Omental fat pad (tissue), 4 donors: Measurements from ENCODE around the gene P3H3. TPM values are rescaled to one million over a fixed set of nuclear protein-coding genes. Genes with fewer than 3 reads are reported as not detected.
"Not testable (repeated sequence)": the region's sequence is repeated elsewhere in the genome, so short reads cannot be mapped to it uniquely, and the experiment has no call there.

Experiments used
- ATAC-seq: fragments of 150-250 bp; one replicate; pipeline ENCODE4 v1.9.1; 2016; ENCODE audit warnings: mild to moderate bottlenecking, moderate library complexity; ENCODE audit not compliant: low FRiP score
- DNase-seq: peaks from one replicate; pipeline ENCODE4 v3.0.0-alpha.2; 2019; ENCODE audit warnings: low spot score
- CTCF ChIP-seq, 3 donors: fragments of 450-650 bp; IDR thresholded peaks; one replicate each; pipeline ENCODE4 v1.5.1; 2016 to 2017; ENCODE audit warnings: antibody characterized with exemption in 3 of 3, mild to moderate bottlenecking in 3 of 3, moderate library complexity in 2 of 3
- total RNA-seq, 4 donors: library from RNA; depleted of rRNA; stranded (reverse); fragments of >200 nt; gene quantifications; one replicate each; pipeline ENCODE4 v1.1.0, GENCODE V29; 2016

The P3H3 gene
- total RNA-seq, 4 donors from 2014 or later, result 5.4 to 13.6 (median 10.0) TPM

DNA sequence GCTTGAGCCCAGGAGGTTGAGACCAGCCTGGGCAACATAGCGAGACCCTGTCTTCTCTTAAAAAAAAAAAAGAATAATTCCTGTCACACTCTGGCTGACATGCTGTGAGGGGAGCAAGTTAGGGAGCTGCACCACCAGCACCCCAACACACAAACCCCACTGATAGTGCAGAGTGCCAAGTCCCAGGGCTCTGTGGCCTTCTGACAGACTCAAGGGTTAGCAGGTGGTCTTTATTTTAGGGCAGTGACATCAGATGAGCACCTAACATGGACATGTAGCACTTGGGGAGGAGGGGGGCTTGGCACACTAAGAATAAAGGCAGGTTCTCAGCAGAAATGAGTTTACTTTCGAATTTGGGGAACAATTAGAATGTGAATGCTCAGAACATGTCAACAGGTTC is 30.6 kb downstream of the P3H3 start:
- no peak for DNase-seq
- TF ChIP-seq CTCF (IDR thresholded peaks at IDR 0.05), result no peak
- ATAC-seq, result no peak

- no peak for TF ChIP-seq CTCF (IDR thresholded peaks at IDR 0.05)
- ATAC-seq (no peak), DNase-seq (no peak)
Observed at GRCh38 chr12:6860116-6860515, 31.9 kb downstream of the P3H3 start.

- ATAC-seq (no peak), DNase-seq (no peak)
- TF ChIP-seq CTCF (IDR thresholded peaks at IDR 0.05), result no peak
Observed at GRCh38 chr12:6860942-6861341, 32.7 kb downstream of the P3H3 start.

DNA sequence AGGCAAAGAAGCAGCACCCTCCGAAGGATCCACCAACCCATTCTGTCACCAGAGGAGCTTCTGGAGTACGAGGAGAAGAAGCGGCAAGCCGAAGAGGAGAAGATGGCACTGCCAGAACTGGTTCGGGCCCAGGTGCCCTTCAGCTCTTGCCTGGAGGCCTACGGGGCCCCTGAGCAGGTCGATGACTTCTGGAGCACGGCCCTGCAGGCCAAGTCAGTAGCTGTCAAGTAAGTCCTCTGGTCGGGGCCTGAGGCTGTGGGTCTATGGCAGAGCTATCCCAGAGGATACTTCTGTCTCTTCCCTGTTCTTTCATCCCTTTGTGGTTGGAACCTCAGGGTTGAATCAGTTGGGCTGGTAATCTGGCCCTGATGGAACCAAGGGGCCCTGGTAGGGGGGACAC is 33.2 kb downstream of the P3H3 start:
- DNase-seq, result no peak
- no peak for TF ChIP-seq CTCF (IDR thresholded peaks at IDR 0.05)
- ATAC-seq, result no peak

DNA sequence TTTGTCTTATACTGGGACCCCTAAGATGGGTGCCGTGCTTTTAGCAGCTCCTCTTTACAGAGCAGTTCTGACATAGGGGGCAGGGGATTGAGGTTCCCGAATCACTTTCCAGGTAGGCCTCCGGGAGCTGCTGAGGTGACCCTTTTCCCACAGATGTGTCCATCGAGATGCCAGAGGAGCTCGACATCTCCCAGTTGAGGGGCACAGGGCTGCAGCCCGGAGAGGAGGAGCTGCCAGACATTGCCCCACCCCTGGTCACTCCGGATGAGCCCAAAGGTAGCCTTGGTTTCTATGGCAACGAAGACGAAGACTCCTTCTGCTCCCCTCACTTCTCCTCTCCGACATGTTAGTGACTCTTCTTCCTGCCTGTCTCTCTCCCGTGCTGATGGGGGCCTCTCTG is 34.8 kb downstream of the P3H3 start:
- no peak for ATAC-seq
- no peak for DNase-seq
- TF ChIP-seq CTCF (IDR thresholded peaks at IDR 0.05), result no peak

DNA sequence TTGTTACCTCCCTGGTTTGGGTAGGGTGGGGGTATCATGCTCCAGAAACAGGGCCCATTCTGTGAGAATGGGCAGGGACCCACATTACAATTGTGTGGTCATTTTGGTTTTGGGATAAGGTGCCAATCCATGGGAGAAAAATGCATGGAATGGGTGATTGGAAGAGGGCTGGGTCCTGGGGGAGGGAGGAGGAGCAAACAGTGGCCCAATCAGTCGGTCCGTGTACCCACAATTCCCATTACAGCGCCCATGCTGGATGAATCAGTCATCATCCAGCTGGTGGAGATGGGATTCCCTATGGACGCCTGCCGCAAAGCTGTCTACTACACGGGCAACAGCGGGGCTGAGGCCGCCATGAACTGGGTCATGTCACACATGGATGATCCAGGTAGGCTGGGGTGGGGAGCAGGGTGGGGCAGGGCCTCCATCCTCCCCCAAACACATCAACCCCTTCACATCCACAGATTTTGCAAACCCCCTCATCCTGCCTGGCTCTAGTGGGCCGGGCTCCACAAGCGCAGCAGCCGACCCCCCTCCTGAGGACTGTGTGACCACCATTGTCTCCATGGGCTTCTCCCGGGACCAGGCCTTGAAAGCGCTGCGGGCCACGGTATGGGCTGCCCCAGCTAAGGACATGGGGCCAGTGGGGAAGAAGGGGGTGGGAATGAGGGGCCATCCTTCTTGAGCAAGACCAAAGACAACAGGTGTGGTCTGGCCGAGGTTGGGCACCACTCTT is 35.5 kb downstream of the P3H3 start:
- no peak for ATAC-seq
- TF ChIP-seq CTCF (IDR thresholded peaks at IDR 0.05), result no peak
- no peak for DNase-seq

DNA sequence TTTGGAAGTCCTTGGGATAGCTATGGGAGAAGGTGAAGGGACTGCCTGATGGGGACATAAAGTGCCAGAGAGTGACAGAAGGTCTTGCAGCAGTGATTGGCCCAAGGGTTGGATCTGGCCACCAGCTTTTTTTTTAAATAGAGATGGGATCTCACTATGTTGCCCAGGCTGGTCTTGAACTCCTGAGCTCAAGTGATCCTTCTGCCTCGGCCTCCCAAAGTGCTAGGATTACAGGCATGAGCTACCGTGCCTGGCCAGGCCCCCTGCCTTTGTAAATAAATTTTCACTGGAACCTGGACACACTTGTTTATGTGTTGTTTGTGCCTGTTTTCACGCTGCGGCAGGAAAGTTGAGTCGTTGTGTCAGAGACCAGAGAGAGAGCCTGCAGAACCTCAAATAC is 37.1 kb downstream of the P3H3 start:
- DNase-seq, ATAC-seq: not testable (repeated sequence)
